Measurements from ENCODE around the gene GRIN3B.

Gene GRIN3B

DNA sequence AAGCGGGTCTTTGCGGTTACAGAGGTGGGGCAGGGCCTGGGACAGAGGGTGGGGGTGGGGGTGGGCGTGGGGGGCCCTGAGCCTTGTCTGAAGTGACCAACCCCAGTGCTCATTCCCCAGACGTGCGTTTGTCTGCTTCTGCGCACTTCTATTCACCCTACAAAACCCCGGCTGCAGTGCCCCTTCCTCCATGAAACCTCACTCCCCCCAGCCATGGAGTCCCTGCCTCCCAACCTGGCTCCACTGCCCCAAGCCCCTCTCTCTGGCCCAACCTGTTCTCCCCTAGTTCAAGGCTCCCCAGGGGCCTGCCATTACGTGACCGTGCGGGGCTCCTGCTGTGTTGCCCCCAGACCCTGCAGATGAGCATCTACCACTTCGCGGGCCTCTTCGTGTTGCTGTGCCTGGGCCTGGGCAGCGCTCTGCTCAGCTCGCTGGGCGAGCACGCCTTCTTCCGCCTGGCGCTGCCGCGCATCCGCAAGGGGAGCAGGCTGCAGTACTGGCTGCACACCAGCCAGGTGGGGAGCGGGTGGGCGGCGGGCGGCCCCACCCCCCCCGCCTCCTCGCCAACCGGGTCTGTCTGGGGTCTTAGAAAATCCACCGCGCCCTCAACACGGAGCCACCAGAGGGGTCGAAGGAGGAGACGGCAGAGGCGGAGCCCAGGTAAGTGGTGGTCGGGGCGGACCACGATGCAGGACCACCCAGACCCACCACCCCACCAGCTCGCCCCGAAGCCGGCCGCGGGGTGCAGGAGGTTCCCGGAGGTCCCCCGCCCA is 8.2 kb downstream of the GRIN3B start:
- DNase-seq: no peak

DNA sequence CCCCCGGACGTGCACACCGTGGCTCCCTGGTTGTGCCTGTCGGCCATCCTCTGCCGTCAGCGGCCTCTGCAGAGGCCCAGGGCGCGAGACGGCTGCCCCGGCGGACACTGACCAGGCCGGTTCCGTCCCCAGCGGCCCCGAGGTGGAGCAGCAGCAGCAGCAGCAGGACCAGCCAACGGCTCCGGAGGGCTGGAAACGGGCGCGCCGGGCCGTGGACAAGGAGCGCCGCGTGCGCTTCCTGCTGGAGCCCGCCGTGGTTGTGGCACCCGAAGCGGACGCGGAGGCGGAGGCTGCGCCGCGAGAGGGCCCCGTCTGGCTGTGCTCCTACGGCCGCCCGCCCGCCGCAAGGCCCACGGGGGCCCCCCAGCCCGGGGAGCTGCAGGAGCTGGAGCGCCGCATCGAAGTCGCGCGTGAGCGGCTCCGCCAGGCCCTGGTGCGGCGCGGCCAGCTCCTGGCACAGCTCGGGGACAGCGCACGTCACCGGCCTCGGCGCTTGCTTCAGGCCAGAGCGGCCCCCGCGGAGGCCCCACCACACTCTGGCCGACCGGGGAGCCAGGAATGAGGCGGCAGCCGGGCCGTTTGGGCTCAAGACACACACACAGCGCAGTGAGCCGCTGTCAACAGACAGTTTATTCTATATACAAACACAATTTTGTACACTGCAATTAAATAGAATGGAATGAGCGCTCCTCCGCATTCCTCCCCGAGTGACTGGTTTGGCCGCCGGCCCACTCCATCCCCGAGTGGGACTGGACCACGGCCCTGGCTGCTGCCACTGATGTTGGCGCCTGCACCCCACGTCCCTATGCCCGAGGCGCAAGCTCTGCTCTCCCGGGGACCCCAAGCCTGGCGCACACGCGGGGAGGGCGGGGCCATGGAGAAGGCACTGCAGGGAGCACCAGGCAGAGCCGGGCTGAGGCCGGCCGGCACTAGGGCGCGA is 9.1 kb downstream of the GRIN3B start:
- DNase-seq: no peak

DNA sequence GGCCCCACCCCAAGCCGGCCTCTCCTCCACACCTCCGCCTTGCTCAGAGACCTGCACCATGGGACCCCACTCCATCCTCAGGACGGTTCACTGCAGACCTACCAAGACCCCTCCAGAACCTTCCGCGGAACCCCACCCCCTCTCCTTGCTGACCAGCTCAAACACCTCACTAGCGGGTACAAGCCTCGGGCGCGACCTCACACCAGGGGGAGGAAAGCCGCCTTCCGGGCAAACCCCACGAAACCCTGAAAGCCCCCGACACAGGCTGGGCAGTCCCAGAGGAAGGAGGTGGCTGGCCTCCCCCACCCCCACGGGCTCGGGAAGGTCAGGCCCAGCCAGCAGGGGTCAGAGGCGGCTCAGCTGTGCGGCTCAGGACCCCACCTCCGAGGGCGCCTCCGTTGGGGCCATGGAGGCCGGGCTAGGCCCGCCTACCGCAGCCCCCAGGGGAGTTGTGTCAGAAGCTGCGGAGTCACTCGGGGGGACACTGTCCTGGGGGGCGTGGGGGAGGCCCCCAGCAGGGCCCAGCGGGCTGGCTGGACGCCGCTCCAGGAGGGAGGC is 9.8 kb downstream of the GRIN3B start:
- DNase-seq: no peak

DNA sequence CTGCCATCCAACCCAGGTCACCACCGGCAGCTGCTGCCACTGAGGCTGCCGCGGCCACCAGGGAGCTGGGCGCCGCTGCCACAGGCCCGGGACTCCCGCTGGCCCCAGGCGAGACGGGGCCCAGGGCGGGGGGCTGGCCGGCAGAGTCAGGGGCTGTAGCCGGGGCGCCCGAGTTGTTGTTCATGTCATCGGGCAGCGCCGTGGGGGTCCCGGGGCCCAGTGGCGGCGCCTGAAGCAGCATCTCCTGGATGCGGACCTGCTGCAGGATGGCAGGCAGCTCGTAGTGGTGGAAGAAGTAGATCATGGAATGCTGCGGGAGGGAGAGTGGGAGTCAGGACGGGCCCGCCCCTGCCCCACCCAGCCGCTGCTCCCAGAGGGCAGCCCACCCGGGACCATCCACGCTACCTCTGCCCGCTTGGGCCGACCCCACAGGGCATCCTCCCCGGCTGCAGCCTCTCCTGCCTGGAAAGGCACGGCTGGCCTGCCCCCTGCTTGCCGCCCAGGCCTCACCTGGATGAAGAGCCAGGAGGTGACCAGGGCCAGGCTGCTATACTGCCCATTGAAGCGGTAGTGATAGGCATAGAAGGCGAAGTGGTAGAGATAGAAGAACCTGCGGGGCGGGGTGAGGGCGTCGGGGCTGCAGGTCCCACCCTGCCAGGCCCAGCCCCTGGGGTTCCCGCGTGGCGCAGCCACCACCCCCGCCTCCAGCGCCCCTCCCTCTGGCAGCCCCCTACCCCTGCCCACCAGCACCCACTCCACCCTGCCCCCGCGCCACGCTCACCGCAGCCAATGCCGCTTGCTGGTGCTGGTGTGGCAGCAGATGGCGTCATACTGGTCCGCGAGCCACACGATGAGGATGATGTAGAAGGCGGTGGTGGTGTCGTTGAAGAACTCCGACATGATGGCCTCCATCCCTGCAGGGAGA is 10.6 kb downstream of the GRIN3B start:
- no peak for DNase-seq

DNA sequence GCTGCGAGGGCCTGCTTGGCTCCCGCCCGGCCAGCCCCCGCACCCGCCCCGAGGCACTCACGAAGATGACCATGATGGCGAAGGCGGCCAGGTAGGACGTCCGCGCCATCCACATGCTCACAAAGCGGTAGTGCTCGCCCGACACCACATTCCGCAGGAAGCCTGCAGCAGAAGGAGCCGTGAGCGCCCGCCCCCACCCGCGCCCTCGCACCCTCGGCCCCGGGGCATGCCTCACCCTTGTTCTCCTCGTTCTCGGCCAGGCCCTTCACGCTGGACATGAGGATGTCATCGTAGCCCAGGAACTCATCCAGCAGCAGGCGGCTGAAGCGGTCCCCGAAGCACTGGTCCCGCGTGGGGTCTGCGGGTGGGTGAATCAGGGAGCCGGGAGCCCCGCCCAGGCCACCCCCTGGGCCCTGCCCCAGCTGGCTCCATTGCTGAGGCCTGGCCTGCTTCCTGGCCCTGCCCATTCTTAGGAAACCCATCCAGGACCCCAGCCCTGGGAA is 11.7 kb downstream of the GRIN3B start:
- DNase-seq: no peak

DNA sequence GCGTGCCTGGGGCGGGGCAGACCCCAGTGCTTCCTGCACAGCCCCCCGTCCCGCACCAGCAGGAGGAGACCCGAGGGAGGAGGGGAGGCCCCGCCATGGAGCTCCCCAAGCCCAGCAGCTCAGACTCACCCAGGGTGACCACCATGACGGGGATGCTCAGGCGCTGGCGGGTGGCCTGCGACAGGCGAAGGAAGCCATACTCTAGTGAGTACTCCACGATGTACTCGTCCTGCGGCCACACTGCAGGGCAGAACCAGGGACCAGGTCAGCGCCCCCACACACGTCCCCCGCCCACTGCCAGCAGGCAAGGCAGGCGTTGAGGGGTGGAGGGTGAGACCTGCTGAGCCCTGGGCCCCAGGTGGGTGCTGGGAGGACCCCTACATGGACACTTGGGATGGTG is 12.1 kb downstream of the GRIN3B start:
- DNase-seq: no peak

DNA sequence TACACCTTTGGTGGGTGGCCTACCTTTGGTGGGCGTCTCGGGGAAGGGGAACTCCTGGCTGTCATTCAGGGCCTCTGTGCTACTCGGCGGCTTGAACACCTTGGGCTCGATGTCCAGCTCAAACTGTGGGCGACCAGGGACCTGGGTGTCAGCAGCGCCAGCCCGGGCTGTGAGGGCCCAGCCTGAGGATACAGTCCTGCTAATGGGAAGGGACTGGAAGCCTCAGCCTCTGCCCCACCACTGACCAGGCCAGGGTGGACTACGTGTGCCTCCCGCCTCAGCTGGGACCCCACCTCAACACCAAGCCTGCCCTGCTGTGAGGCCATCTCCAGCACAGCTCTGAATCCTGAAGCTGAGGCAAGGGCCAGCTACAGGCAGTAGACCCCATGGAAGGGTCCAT is 13.0 kb downstream of the GRIN3B start:
- DNase-seq: no peak

DNA sequence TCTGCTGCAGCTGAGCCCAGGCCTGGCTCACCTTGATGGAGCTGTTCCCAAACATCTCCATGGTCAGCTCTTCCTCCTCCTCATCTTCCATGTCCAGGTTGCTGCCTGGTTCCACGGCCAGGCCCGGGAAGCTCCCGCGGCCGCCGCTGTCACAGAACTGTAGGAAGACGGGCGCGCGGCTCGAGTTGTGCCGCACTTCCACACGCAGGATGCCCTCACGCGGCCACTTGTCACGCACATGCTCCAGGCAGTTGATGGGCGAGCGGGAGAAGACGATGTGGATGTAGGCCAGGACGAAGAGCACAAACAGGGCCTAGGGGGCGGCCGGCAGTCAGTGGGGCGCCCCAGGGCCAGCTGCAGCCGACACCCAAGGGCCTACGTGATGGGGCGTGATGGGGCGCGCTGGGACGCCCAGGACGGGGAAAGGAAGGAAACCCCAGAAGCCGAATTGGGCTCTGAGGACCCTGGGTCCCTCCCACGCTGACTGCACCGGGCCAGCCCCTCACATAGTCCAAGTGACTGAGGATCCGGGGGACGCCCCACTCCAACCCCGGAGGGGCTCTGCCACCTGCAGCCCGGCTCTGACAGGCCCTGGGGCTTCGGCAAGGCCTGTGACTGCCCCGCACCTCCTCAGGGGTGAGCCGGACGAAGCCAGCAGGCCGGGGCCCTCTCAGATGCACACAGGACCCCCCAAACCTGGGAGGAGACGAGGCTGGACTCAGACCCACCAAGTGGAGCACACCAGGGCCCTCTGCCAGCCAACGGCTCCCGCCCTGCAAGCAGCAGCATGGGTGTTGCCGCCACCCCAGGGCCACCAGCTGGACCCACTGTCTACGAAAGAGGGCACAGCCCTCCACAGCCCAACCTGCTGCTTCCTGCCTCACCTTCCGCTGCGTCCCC is 14.2 kb downstream of the GRIN3B start:
- DNase-seq: no peak

DNA sequence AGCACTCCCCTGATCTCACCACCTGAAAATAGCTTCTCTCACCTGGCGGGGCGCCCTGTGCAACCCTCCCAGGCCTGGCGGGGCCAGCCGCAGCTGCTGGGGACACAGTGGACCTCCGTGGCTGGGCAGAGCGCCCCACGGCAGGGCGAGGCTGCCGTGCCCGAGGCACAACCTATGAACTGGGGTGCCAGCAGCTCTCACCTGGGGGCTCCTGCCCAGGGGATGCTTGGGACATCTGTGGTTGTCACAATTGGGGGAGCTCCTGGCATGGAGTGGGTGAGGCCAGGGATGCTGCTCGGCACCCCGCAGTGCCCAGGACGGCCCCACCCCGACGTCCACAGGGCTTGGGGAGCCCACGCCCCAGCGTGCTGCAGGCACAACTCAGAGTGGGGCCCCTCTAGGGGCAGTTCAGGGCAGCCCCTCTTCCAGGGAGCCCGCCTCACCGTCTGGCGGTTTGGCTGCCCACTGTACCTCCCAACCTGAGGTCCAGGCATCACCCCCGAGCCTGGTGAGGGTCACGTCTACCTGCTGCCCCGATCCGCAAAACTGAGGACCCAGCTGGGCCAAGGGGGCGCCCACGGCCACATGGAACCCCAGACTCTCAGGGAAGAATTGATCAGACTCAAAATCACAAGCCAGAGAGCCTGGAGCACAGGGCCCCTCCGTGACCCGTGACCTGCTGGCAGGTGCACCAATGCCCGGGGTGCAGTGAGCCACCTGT is 15.0 kb downstream of the GRIN3B start:
- no peak for DNase-seq

DNA sequence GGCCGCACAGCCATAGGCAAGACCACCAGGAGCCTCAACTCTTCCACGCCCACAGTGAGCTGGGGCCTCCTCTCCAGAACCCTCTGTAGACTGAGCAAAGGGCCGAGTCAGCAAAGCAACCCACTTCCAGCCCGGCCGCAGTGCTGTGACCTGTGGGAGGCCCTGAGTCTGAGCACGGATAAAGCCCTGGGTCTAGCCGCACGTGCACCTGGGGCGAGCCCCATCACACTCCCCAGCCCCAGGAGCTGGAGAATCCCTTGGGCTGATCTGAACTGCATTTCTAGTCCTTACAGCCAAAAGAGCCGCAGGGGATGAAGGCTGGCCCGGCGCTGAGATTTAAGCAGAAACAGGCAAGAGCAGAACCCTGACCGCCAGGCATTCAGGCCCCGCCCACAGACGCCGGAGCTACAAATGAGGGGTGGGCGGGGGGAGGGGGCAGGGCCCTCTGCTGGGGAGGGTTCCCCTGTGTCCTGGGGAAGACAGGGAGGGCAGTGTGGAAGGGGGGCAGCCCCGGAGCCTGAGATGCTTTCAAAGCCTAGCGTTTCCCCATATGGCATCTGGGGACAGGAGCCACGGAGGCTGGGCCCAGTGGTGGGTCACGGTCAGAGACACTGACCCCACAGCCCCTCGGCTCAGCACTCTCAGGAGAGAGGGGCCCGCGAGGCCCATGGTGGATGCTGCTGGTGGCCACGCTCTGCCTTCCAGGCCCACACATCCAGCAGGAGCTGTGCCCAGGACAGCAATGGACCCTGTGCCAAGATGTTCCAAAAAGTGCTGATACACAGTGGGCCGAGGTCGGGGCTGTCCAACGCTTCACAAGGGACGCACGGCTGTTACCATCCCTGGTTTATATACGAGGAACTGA is 15.8 kb downstream of the GRIN3B start:
- peak; percentile 67 for DNase-seq

DNA sequence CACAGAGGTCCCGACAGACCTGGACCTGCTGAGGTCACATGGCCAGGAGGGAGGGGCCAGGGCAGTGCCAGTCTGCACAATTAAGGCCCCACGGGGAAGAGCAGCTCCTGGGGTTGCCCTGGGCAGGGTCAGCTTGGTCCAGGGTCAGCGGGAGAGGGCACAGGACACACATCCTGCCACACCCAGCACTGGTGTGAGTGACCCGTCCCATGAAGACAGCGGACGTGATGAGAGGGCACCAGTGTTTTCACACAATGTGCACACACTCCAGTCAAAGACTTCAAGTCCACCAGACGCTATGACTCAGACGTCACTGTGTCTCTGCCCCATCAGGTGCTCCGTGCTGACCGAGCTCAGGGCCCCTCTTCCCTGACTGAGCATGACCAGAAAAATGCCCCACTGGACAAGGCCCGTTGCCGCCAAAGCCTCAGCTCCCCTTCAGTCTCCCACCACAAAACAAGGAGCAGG is 16.5 kb downstream of the GRIN3B start:
- no peak for DNase-seq

DNA sequence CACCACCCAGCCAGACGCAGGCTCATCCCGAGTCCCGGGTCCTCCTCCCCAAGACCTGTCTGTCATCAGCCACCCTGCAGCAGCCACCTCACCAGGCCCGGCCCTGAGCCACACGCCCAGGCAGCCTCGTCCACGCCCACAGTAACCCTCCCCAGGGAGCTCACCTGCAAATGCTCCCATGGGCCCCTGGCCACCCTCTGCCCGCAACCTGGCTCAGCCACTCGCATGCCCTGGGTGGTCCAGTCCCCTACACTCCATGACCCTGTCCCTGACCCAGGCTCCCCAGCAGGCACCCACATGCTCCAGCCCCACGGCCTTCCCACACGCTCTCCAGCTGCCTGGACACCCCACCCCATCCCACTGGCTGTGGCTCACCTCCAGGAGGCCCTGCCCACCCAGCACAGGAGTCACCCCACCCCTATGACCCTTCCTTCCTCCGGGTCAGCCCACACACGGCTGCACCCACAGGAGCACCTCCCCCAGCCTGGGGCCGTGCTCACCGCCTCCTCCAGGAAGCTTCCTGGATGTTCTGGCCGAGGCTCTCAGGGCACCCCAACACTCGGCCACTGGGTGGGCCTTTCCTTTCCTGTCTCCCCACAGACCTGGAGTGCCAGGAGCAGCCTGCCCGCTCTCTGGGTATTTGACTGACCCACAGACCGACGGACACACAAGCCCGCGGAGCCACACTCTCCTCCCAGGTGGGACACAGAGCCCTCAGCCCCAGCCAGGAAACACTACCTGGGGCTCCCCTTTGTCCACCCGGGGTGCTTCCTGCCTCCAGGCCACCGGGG is 17.1 kb downstream of the GRIN3B start:
- no peak for DNase-seq

DNA sequence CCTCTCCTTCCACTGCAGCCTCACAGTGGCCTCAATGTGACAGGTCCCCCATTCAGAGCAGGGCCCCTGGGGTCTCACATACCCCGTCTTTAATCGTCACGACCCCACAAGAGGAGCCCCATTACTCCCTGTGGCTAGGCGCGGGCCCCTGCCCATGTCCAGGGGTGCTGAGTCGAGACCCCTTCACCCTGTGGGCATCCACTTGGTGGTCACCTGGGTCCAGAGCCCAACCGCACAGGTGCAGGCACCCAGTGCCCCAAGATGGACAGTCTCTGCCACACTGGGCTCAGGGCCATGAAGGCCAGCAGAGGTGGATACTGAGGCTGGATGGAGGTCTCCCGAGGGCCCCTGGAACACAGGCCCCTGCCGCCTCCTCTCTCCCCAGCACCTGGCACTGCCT is 17.7 kb downstream of the GRIN3B start:
- no peak for DNase-seq

DNA sequence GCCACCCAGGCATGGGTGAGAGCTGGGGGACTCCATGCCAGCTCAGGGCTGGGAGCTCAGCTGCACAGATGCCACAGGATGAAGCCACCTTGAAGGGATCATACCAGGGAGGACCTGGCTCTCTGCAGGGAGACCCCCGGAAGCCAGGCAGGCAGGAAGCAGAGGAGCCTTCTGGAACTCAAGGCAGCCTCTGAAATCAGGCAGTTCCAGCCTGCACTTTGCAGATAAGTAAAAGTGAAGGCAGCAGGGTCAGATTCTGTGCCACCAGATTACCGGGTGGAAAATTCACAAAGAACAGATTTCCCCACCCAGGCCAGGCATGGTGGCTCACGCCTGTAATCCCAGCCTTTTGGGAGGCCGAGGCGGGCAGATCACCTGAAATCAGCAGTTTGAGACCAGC is 18.2 kb downstream of the GRIN3B start:
- no peak for DNase-seq

DNA sequence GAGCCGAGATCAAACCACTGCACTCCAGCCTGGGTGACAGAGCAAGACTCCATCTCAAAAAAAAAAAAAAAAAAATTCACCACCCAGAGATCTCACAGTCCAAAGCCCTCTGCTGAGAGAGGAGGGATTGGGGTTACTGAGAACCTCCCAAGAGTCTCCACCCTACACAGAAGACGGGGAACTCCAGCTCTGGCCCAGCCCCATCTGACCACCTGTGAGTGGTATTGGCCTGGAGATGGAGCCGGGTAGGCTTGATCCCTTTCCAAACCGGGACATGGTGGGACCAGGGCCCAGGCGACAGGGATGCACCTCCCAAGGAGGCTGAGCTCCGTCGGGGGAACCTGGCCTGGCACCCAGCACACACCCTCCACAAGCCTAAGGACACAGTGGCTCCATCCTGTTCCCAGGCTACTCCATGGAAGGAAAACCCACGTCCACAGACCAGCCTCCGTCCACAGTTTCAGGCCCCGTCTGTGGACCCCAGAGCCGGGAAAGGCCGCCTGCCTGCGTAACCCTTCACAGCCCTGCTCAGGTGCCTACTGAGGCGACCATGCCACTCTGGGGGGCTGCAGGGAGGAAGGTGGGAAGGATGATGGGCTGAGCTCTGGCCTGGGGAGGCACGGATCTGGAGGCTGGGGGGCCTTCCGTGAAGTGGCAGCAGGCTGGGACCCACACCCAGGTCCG is 18.9 kb downstream of the GRIN3B start:
- DNase-seq: no peak

DNA sequence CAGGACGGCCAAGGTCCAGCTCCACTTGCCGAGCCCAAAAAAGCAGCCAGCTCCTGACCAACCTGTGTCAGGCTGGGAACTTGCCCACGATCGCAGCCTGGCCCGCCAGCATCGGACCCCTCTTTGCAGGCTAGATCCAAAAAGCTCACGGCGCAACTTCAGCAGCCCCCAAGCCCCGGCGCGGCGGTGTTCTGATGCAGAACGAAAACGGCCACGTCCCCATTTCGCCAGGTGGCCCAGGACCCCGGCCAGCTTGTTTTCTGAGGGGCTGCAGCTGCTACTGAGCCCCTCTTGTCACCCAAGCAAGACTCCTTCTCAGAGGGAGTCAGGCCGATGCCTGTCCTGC is 19.4 kb downstream of the GRIN3B start:
- no peak for DNase-seq

DNA sequence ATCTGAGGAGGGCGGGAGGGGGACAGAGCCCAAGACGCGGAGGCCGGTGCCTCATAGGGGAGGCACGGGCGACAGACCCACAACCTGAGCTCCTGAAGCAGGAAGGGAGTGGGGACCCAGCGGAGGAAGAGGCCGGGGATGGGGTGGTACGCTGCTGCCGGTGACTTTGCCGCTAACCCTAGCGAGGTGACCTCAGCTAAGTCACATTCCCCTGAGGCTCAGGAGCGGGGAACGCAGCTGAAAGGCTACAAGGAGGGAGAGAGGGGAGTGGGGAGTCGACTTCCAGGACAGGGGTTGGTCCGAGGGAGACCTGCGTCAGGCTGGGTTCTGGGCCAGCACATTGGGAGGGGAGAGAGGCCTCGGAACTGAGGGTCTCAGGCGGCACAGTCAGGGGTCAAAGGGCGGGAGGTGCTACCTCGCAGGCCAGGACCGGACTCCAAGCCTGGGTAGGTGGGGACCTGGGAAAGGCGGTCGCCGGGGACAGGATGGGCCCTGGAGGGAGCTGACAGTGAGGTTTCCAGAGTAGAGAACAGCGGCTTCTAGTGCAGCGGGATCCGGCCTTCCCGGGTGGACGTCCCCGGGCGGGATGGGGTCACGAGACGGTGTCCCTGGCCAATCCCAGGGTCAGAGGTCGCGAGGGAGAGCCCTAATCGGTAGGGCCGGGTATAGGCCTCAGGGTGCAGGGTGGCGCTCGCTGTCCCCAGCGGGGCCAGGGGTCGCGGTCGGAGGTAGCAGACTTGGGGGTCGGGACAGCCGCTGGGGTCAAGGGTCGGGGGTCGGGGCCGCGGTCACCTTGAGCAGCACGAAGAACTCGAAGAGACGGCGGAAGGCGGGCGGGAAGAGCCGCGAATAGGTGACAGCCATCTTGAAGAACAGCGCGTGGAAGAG is 20.0 kb downstream of the GRIN3B start:
- no peak for DNase-seq
